NCI-H1105 treated with DMSO at 0.1 percent for 48 hours (cell line): ENCODE data around the gene NOL4L.

Source experiments
- DNase-seq: peaks from one replicate; lab custom pipeline; 2025; lab: John Stamatoyannopoulos, UW

NOL4L gene

DNA sequence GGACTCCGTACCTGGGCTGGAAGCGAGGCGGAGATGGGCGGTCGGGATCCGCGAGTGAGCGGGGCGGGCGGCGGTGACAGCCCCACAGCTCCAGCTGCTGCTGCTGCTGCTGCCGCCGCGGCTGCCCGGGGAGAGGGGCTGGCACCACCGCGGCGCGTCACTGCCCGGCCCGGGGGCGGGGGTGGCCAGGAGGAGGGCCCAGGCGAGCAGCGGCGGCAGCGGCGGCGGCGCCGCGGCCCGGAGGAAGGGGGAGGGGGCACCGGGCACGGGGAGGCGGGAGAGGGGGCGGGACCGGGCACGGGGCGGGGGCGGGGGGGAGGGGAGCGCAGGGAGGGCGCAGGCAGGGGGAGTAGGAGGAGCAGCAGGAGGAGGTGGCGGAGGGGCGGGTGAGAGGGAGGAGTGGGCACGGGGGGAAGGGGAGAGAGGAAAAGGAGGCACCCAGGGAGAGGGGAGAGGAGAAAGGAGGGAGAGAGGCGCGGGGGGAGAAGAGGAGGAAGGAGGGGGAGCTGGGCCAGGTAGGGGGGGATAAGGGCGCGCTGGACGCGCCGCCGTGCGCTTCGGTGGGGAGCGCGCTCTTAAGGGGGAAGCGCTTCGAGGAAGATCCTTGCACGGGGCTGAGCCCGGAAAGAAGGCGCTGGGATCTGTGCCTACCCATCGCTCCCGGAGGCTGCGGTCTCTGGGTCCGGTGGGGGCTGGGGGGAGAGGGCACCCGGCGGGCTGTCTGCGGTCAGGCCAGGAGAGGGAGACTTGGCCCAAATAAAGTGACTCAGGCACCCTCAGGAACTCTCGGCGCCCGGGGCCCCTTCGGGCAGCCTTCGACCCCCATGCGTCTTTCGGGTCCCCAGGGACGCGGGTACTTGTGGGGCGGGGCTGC lies 101.5 kb downstream of the NOL4L start:
- DNase-seq: peak; percentile 82

DNA sequence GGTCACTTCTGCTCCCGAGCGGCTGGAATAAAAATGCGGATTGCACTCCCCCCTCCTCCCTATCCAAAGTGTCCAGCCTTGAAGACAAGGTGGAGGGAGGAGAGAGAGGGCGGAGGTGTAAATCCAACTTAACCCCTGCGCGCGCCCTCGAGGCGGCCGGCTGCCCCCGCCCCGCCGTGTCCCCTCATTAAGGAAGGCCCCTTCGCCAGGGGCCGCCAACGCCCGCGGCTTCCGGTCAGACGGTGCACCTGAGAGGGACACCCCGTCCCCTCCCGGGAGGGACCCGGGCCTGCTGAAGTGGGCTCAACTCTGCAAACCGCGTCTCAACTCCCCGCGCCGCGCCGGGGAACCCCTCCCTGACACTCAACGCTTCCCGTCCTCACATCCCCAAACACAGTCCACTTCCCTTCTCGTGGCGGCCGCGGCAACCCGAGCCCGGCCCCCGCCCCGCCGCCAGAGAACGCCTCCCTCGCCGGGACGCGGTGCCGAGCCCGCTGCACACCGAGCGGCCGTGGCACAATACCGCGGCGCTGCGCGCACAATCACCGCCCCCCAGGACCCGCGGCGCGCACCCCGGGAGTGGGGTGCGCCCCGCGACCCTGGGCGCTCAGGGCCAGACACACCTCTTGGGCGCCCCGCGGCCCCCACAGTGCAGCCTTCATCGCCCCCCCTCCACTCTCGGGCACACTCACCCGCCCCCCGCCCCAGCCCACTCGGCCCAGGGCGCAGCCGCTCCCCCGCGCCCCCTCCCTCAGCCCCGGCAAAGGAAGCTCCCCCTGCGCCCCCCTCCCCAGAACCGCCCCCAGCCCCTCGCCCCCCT lies 102.5 kb downstream of the NOL4L start:
- no peak for DNase-seq

DNA sequence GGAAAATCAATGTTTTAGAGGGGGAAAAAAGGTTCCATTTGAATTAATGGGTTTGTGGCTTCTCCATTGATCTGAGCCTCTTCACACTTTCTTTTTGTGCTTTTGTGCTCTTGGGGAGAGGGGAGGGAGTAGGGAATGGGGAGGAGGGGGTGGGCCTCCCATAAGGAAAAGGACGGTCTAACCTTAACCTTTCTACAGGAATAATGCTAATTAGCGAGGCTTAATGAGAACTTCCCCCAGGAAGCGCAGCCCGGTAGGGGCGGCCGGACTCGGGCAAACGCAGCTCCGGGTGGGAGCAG lies 103.0 kb downstream of the NOL4L start:
- DNase-seq: no peak

DNA sequence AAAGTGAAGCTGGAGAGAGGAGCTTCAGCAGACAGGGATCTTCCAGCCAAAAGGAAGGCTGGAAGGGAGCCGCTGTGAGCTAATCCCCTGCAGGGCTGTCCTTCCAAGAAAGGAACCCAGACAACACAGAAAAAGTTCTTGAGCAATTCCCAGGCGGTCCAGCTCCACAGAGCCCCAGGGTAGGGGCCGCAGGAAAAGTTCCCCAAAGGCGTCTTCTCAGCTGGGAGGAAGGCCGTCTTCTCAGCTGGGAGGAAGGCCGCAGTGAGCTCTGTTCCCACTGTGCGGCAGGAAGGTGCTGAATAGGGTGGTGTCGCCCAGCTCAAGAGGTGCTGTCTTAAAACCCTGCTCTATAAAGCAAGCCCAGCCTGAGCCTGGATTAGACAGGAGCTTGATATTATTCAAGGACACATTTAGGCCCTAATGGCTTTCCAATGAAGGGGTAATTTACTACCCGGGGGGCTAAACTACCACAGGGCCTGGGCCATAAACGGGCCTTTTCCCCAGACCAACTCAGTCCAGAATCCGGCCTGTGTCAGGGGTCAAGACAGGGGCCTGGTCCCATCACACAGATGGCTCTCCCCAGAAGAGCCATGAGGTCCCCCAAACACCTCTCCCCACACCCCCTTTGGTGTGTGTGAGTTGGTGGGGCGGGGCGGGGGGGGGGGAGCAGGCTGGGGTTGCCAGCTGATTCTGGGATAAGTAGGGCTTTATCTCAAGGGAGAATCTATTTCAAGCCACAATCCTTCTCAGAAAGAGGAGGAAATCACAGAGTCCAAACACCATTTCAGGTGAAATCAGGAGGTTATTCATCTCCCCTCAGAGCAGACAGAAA lies 103.6 kb downstream of the NOL4L start:
- DNase-seq: no peak

DNA sequence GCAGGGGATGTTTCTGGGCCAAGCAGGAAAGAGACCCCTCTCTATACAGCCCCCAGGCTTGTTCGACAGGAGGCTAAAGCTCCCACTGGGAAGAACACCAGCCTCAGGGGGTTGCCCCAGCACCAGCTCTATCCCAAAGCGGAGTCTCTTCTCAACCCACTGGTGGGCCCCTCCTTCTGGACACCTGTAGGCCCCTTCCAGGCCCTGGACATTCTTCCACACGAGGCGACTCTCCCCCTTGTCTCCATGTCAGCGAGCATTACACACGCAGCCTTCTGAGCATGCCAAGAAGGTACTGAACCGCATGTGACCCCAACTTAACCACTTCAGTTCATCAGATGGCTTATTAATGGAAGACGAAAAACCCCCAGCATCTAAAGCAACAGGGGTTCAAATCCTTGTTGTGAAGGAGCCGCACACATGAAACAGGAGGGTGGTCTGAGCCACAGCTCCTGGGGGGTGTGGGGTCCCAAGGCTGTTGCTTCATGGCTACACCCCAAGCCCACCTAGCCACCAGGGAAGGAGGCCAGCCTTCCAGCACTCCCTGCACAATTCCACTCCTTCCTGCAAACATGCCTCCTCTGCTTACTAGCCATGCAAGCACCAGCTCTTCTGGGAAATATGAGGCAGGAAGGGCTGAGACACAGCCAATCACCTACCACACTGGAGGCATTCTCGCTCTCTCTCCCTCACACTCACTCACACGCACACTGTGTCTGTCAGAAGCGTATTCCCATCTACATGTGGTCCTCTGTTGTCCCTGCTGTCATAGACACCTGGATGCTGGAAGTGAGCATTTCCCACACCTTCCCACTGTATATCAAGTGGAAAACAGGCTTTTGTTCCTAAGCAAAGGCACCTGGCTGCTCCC lies 104.5 kb downstream of the NOL4L start:
- DNase-seq: no peak

DNA sequence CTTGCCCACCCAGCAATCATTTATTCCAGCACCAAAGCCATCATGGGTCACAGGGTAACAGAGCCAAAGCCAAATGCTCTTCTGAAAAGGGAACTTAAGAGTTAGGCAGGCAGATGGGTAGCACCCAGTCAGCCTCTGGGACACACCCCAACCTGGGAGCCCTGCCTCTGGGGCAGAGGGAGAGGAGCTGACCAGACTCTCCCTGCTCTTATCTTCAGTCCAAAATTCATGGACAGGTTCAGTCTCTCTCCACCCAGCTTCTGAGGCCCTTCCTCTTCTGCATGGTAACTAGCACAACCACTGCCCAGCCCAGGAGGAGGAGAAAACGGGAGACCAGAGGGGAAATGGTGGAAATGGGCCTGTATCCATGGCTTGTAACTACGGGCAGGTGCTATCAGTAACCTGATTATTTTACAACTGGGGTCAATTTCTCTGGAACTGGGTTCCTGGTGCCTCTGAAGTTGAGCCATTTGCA lies 105.4 kb downstream of the NOL4L start:
- DNase-seq: no peak

DNA sequence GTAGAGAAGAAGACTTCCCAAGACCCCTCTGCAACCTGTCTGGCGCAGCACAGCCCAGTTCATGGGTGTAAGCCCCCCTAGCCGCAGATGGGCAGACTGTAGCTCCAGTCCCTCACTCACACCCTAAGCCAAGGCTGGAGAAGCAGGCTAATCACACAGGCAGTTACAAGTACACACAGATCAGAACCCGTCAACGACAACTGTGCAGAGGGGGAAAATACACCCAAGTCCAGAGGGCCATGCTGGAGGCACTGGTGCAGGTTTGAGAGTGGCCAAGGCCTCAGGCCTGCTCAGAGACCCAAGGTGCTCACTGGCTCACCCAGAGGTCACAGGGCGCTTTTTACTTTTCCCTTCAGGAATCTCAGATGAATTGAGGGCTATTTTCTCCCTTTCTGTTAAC lies 106.1 kb downstream of the NOL4L start:
- no peak for DNase-seq

DNA sequence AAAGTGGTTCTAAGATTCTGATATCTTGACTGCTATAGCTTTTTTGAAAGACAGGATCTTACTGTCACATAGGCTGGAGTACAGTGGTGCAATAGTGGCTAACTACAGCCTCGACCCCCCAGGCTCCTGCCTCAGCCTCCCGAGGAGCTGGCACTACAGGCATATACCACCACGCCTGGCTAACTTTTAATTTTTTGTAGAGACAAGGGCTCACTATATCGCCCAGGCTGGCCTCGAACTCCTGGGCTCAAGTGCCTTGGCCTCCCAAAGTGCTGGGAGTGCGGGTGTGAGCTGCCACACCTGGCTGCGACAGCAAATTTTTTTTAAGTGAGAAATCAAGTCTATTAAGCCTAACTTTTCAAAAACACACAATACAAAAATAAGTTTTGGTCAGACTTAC lies 106.6 kb downstream of the NOL4L start:
- DNase-seq: no peak

DNA sequence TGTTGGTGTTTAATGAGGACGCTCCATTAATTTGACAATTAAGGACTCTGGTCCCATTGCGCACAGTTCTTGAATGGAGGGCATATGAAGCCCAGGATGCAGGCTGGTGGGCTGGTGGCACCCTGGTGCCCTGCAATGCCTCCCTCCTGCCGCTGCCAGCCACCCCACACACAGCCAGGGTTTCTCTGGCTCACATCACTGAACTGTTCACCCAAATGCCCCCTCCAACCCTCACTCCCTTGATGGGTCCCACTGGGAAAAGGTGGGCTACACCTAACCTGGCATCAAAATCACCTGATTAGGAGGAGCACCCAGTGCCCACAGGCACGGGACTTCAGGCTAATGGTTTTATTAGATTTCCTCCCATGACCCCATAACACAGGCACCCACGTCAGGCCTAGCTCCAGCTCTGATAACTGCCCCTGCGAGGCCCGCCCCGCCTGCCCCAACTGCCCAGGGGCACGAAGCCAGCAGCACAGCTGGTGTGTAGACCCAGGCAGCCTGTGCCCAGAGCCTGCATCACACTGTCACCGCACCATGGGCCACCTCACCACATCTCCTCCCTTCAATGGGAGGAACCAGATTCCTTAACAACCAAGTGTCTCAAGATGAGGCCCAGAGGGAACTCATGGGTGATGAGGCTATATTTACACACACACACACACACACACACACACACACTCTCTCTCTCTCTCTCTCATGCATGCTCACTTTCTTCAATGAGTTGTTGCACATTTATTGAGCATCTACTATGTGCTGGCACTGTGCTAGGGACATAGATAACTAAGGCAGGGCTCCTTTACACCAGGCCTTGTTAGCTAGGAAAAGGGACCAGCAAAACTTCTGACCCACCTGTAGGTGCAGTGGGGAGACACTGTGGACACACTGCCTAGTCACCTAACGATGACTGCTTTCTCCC lies 107.3 kb downstream of the NOL4L start:
- DNase-seq: no peak

DNA sequence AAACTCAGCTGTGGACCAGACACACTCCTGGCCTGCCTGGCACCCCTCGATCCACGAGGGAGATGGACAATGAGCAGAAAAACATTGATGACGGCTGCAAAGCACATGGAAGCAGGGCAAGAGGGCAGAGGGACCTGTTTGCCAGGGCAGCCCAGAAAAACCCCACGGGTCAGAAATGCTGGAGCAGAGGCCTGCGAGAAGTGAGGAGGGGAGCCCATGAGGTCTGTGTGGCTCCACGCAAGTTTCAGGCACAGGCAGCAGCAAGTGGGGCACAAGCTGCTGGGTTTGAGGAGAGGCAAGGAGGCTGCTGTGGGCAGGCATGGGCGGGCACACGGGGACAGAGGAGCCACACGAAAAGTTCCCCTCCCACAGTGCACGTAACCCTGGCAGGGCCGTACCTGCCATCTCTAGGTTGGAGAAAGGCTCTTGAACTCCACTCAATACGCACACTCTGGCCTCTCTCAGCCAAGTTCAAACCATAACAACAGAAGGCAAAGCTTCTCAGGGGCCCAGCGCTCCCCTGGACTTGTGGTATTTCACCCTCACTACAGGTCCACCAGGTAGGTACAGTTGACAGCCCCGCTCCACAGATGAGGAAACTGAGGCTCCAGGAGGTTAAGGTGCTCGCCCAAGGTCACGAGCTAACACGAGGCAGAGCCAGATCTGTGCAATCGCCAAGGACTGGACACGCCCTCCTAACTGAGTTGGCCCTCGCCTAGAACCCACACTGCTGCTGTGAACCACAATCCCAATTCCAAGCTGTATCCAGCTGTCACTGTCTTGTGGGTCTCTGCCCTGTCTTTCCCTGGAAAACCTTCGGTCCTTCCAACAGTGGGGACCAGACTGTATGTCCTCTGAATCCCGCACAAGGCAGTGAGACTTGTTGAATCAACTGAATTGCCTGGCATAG lies 108.2 kb downstream of the NOL4L start:
- no peak for DNase-seq

DNA sequence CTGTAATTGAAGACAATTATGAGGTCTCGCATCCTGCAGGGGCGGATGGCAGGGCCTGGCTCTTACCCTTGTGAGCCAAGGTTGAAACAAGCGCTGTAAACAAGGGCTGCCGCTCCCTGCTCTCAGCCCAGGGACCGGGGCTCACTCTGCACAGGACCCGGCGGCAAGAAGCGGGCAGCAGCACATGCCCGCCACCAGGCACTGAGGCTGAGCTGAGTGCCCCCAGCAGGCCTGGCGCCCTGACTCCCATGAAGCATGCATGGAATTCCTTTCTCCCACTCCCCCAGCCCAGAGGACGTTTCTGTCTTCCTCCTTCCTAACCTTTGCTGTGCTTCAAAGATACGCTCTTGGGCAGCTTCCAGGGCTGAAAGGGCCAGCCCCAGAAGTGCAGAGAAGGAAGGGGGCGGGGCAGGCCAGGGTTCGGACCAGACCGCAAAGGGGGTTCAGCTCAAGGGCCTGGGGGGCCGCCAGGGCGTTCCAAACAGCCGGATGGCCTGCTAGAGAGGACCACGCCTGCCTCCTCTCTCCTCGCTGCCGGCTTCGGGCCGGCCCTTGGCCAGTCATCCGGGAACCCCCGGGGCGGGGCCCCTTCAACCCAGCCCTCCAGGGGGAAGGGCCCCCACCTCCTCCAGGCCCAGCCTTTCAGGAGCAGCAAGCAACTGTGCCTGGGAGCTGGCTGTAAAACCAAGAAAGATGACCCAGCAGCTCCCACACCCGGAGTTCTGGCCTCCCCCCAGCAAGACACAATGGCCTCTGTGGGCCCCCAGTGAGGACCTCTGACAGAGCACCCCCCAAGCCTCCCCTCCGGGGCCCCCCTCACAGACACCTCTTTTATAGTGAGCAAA lies 109.9 kb downstream of the NOL4L start:
- no peak for DNase-seq

DNA sequence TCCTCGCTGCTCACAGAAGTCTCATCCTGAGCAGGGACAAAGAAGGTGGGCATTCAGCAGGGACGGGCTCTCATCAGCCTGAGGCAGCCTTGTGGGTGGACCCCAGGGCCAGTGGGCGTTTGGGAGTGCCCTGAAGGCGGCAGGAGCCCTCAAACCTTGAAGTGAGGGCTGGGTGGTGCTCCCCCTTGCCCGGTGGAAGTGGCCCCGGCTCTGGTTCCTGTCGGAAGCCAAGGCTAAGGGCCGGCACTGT lies 110.5 kb downstream of the NOL4L start:
- no peak for DNase-seq

DNA sequence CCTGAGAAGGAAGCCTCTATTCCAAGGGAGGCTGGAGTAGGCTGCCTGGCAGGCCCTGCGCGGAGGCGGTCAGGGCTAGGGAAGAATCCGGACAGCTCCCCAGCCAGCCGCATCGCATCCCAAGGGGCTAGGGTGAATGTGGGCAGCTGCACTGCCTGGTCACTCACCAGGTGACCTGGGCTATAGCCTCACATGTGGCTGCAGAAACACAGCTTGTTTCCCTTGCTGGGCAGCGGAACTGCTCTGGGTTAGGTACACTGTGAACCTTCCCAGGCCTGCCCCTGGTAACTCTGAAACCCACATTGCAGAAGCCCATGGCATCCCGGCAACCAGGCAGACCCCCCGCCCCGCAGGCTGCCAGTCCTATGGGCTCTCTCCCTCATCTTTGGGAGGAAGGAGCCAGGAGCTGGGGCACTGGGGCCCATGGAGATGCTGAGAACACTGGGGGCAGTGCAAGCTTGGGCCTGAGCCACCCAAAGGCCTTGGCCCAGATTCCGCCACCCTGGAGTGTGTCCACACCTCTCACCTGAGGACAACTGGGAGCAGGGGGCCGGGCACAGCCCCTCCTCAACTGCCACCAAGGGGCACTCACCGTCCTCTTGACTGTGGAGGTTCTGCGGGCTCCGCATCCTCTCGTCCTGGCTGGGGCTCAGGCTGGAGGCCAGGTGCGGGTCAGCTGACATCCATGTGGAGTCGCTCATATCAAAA lies 111.0 kb downstream of the NOL4L start:
- DNase-seq: no peak

DNA sequence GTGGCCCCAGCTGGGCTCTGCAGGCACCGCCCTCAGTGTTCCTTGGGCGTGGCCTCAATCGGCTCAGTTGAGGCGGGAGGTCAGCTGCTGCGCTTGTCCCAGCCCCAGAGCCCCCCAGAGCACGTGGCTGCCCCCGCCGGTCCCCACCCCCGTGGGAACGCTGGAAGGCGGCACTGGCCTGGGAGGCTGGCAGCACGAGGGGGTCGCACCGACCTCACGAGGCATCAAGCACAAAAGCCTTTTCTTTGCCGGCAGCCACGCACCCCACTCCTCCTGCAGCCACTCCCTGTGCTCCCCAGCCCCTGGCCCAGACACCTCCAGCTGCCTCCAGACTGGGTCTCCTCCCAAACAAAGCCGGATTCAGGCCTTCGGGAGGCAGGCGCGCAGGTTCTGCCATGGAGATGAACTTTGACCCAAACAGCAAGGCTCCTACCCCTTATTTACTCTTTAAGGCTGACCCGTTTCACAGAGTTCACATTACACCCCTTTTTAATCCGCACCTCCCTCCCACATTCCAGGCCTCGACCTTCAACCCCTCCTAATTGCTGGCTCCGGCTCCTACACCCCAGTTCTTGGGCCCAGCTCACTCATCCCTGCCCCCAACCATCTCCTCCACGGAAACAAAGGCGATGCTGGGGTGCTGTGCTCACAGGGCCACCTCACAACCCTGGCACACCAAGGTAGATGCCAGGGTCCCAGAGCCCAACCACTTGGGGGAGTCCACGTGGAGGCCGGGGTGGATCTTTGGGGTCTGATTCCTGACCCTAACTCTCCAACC lies 111.7 kb downstream of the NOL4L start:
- no peak for DNase-seq

DNA sequence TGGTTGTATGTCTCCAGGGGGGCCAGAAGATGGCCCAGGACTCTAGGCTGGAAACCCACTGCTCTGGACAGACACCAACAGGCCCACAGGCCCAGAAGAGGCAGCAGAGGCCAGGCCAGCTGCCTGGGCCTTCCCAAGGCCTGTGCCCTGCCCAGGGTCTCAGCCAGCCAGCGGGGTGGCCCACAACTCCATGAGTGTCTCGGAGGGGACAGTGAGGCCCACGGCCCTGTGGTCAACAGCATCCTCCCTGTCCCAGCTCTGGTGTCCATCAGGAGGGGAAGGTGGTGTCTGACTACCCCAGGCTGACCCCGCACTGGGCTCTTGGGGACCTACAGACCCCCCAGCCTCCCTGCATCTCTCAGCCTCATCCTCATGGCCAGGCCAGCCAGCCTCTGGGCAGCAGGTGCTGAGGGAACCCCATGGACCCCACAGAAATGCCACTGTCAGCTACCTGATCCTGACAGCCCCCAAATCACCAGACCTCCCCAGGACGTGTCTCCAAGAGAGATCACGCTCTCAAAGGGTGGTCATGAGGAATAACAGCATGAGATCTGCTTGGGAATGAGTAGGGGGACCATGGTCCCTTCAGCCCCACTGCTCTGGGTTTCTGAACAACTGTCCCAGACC lies 112.4 kb downstream of the NOL4L start:
- no peak for DNase-seq

DNA sequence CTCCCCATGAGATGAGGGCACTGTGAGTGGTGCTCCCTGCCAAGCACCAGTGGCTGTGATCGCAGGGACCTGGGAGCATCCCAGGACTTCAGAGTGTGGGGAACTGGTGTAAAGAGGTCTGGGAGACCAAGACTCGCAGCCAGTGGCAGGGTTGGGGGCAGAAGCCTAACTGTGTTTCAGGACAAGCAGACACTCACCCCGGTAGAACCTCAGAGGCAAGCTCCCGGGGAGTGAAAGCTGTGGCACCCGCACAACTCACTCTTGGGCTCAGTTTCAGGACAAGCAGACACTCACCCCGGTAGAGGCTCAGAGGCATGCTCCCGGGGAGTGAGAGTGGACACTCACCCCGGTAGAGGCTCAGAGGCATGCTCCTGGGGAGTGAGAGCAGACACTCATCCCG lies 114.2 kb downstream of the NOL4L start:
- no peak for DNase-seq
